Stomach (tissue), 9 donors: ENCODE data around the gene SH2D3C. TPM values are rescaled to one million over a fixed set of nuclear protein-coding genes. Genes with fewer than 3 reads are reported as not detected.

Experiments used
- DNase-seq, 2 donors: peaks; one replicate each; pipeline versions ENCODE4 v3.0.0 to v3.0.0-alpha.2; 2013 to 2019
- H3K27ac ChIP-seq, 5 donors: fragments of 200-600 bp in 4 of 5; sonication (generic) in 4 of 5; one replicate each; pipeline ENCODE4 v1.5.1; 2013 to 2019; ENCODE audit warnings: mild to moderate bottlenecking in 1 of 5, moderate library complexity in 1 of 5
- H3K27me3 ChIP-seq, 3 donors: fragments of 200-600 bp; sonication (generic); one replicate each; pipeline ENCODE4 v1.5.1; 2017 to 2019; ENCODE audit warnings: mixed run types in 1 of 3
- H3K36me3 ChIP-seq, 4 donors: fragments of 200-600 bp; sonication (generic); 1 replicate in 3 of 4; 2 replicates in 1 of 4; pipeline ENCODE4 v1.5.1; 2016 to 2019
- H3K4me1 ChIP-seq, 4 donors: fragments of 200-600 bp; sonication (generic); one replicate each; pipeline ENCODE4 v1.5.1; 2016 to 2019
- H3K4me3 ChIP-seq, 4 donors: fragments of 200-600 bp; sonication (generic) in 3 of 4; one replicate each; pipeline ENCODE4 v1.5.1; 2016 to 2019; ENCODE audit warnings: mild to moderate bottlenecking in 1 of 4
- H3K9me3 ChIP-seq, 4 donors: fragments of 200-600 bp; sonication (generic); one replicate each; pipeline ENCODE4 v1.5.1; 2016 to 2019
- CTCF ChIP-seq, 7 experiments: fragments of 450-650 bp in 4 of 7; fragments of 200-600 bp in 3 of 7; sonication (generic) in 3 of 7; IDR thresholded peaks; one replicate each; pipeline ENCODE4 v1.5.1; 2016 to 2019; ENCODE audit warnings: antibody characterized with exemption in 7 of 7, control low read depth in 2 of 7, mild to moderate bottlenecking in 1 of 7
- EP300 ChIP-seq: sonication (generic); formaldehyde crosslinking; IDR thresholded peaks from one replicate; pipeline ENCODE4 v1.6.1; 2017; ENCODE audit warnings: antibody characterized with exemption
- POLR2A ChIP-seq, 4 donors: fragments of 450-650 bp; IDR thresholded peaks; one replicate each; pipeline ENCODE4 v1.6.1; 2016; ENCODE audit warnings: antibody characterized with exemption in 4 of 4, control low read depth in 2 of 4, mild to moderate bottlenecking in 1 of 4, moderate library complexity in 1 of 4
- POLR2AphosphoS5 ChIP-seq, 3 donors: sonication (generic); formaldehyde crosslinking; IDR thresholded peaks; one replicate each; pipeline ENCODE4 v1.6.1; 2016; ENCODE audit warnings: antibody characterized with exemption in 3 of 3
- WGBS, 5 donors: extraction: QIAGEN DNeasy Blood & Tissue Kit in 3 of 5; methylation state at CpG; one replicate each; pipeline versions ENCODE4 v1.1.5 to v1.1.7; 2013 to 2018; 5-methylcytosine and 5-hydroxymethylcytosine counted together
- intact Hi-C: fragments of 100-400 bp; cut with DNase I; formaldehyde crosslinking; loops from one replicate; pipeline ENCODE4 v1.15.1; 2023; ENCODE audit warnings: low total_unique reads
- polyA plus RNA-seq, 3 donors: library from polyadenylated mRNA; stranded (reverse); fragments of 200-250 nt; gene quantifications; one replicate each; pipeline ENCODE4 v1.2.3, GENCODE V29; 2013
- total RNA-seq, 5 donors: library from RNA; depleted of rRNA; stranded (reverse); fragments of >200 nt; gene quantifications; one replicate each; pipeline versions ENCODE4 v1.1.0 to v1.2.3, GENCODE V29; 2014 to 2016
- donor health status: healthy with polysubstance abuse.
- donor health status: Bipolar disorder and iron deficiency.
- donor health status: healthy.

The SH2D3C gene
- total and polyA plus RNA-seq, 8 donors = 1.8 to 38.1 (median 4.5) TPM; not detected in 2

GRCh38 chr9:127723013-127723412 is 55.5 kb downstream of the SH2D3C start:
- Histone ChIP-seq H3K4me3 (no peak overlapping the region), H3K9me3 (no peaks in the 10 kb centered on the region), H3K27me3 (peaks cover 0 to 12% (median 0%) of the 10 kb centered on the region in 3 donors), H3K36me3 (no peaks in the 10 kb centered on the region), H3K27ac (no peak overlapping the region), H3K4me1 (peaks cover 8 to 20% (median 16%) of the 10 kb centered on the region in 4 donors)
- WGBS, 5 donors = 73 to 95% (median 94%) methylated on average over 2 to 13 of the region's 13 CpGs
- intact Hi-C loops = no loop called here
- no peak for DNase-seq
- TF ChIP-seq EP300 (no peak), POLR2AphosphoS5 (IDR thresholded peaks at IDR 0.05) (no peak), POLR2A (IDR thresholded peaks at IDR 0.05) (no peak), CTCF (IDR thresholded peaks at IDR 0.05) (no peak)

GRCh38 chr9:127722055-127722745 is 56.3 kb downstream of the SH2D3C start:
- Histone ChIP-seq H3K9me3 (no peaks in the 10 kb centered on the region), H3K4me3 (no peak overlapping the region), H3K4me1 (peaks cover 8 to 20% (median 16%) of the 10 kb centered on the region in 4 donors), H3K27ac (no peak overlapping the region), H3K27me3 (peaks cover 0 to 12% (median 0%) of the 10 kb centered on the region in 3 donors), H3K36me3 (no peaks in the 10 kb centered on the region)
- intact Hi-C loops = no loop called here
- 64 to 76% (median 74%) methylated on average over 12 of the region's 12 CpGs for WGBS, 5 donors
- TF ChIP-seq POLR2AphosphoS5 (IDR thresholded peaks at IDR 0.05) (no peak), CTCF (IDR thresholded peaks at IDR 0.05) (no peak), POLR2A (IDR thresholded peaks at IDR 0.05) (no peak), EP300 (no peak)
- DNase-seq = no peak

- H3K36me3 ChIP-seq = no peaks in the 10 kb centered on the region
- H3K4me1 ChIP-seq = peaks cover 9 to 22% (median 18%) of the 10 kb centered on the region in 4 donors
- no peak for TF ChIP-seq POLR2A (IDR thresholded peaks at IDR 0.05)
- no peak for TF ChIP-seq CTCF (IDR thresholded peaks at IDR 0.05)
- H3K9me3 ChIP-seq = no peaks in the 10 kb centered on the region
- no peak overlapping the region for H3K27ac ChIP-seq
- H3K27me3 ChIP-seq = peaks cover 0 to 12% (median 0%) of the 10 kb centered on the region in 3 donors
- 39 to 59% (median 47%) methylated on average over 5 to 11 of the region's 11 CpGs for WGBS, 5 donors
- intact Hi-C loops = no loop called here
- no peak overlapping the region for H3K4me3 ChIP-seq
- DNase-seq = no peak
Measured at GRCh38 chr9:127721391-127721821, 57.1 kb downstream of the SH2D3C start.

- Histone ChIP-seq H3K36me3 (no peaks in the 10 kb centered on the region), H3K27me3 (peaks cover 0 to 12% (median 0%) of the 10 kb centered on the region in 3 donors), H3K27ac (no peak overlapping the region), H3K9me3 (no peaks in the 10 kb centered on the region), H3K4me3 (no peak overlapping the region), H3K4me1 (peaks cover 13 to 28% (median 23%) of the 10 kb centered on the region in 4 donors)
- intact Hi-C loops = no loop called here
- no peak for DNase-seq
- no peak for TF ChIP-seq POLR2AphosphoS5 (IDR thresholded peaks at IDR 0.05)
- TF ChIP-seq CTCF (IDR thresholded peaks at IDR 0.05) = no peak
Measured at GRCh38 chr9:127720865-127721227, 57.6 kb downstream of the SH2D3C start.
